HuH-7.5 (cell line): ENCODE data around the gene VAMP2.

Experiments used
- DNase-seq: peaks from one replicate; pipeline ENCODE4 v3.0.0; 2011; ENCODE audit warnings: low spot score

The VAMP2 gene, protein sequence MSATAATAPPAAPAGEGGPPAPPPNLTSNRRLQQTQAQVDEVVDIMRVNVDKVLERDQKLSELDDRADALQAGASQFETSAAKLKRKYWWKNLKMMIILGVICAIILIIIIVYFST

DNA sequence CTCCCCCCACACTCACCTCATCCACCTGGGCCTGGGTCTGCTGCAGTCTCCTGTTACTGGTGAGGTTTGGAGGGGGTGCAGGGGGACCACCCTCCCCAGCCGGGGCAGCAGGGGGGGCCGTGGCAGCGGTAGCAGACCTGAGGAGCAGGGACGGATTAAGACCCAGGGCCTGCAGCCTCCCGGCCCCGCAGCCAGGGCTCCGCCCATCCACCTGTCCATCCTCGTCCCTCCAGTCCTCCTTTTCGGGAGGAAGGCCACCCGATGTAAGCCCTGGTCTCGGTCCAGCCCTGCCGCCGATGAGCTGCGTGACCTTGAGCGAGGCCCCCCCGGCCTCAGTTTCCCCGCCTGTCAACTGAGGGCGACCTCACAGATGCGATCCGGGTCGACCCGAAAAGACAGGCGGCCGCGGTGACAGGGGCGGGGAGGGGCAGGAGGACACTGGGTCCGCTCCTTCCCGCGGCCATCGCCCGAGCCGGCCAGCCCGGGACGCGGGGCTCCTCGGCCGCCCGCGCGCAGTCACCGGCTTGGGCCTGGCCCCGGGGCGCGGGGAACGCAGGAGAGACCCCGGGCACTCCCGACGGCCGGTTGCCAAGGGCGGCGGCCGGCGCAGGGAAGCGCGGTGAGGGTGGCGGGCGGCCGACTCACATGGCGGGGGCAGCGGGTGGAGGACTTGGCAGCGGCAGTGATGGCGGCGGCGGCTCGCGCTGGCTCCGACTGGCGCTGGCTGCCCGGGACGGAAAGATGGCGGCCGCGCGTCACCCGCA, at the start of gene VAMP2:
Gene VAMP2 (minus strand): TSS at position 716 of the 764 bp plus-strand sequence. CDS start 69 bp downstream, at position 647.
- no peak for DNase-seq

DNA sequence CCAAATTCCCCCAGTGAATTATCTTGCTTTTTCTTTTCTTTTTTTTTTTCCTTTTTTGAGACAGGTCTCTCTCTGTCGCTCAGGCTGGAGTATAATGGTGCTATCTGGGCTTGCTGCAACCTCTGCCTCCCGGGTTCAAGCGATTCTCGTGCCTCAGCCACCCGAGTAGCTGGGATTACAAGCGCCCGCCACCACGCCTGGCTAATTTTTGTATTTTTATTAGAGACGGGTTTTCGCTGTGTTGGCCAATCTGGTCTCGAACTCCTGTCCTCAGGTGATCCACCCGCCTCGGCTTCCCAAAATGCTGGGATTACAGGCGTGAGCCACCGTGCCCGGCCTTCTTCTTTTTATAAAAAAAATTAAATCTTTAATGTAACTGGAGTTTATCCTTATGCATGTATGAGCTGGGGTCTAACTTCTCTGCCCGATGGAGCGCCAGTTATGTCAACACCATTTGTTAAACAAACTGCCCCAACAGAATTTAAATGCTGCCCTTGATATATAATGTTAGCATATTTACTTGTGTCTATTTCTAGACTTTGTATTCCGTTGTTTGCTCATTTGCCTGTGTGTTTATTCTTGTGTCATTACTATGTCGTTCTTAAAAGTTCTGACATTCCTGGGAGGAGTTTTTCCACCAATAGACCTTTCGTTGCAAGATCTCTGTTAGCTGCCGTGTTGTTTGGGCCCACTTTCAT, 48.2 kb upstream of the VAMP2 start:
- DNase-seq: no peak

DNA sequence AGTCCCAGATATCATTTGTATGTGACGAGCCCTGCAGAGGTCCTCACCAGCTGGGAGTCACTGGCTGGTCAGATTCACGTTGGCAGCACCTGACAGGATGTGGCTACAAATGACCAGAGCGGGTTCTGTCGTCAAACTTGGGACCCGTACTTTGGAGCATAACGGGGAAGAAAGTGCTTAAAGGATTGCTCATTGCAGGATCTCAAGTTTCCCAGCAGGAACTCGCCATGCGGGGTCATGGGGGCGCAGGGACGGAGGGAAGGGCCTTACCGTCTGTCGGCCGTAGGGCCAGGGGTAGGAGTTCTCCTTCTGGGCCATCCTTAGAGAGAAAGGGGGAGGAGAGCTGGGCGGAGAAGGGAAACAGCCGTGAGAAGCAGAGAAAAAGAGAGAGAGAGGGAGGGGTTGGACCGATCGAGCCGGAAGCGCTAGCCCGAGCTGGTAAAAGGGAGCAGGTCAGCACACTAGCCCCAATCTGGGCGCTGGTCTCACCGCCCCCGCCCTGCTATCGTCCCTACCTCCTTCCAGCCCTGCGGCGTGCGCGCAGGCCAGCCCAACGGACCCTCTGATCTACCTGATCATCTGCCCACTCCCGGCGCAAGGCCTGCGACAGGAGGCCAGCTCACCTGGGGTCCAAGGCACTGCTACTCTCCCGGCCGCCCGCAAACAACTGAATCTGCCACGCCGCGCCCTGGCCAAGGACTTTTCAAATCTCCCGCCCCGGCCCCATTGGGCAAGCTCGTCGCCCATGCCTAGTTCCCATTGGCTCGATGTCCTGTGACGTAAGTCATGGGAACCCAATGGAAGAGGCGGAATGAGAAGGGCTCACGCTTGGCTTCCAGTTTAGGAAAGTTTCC, 47.4 kb upstream of the VAMP2 start, which contains the start of gene AURKB:
Gene AURKB (minus strand): TSS at position 669 of the 854 bp plus-strand sequence. CDS start 351 bp downstream, at position 318.
- peak; percentile 78 for DNase-seq

DNA sequence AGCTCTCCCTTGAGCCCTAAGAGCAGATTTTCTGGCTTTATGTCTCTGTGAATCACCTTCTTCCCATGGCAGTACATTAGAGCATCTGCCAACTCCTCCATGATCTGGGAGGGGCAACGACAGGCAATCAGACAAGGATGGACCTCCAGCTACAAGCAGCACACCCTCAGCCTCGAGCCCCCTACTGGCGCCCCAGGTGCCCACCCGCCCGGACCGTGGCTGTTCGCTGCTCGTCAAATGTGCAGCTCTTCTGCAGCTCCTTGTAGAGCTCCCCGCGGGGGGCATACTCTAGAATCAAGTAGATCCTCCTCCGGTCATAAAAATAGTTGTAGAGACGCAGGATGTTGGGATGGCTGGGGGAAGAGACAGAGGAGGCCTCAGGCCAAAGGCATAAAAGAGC, 43.8 kb upstream of the VAMP2 start:
- no peak for DNase-seq

DNA sequence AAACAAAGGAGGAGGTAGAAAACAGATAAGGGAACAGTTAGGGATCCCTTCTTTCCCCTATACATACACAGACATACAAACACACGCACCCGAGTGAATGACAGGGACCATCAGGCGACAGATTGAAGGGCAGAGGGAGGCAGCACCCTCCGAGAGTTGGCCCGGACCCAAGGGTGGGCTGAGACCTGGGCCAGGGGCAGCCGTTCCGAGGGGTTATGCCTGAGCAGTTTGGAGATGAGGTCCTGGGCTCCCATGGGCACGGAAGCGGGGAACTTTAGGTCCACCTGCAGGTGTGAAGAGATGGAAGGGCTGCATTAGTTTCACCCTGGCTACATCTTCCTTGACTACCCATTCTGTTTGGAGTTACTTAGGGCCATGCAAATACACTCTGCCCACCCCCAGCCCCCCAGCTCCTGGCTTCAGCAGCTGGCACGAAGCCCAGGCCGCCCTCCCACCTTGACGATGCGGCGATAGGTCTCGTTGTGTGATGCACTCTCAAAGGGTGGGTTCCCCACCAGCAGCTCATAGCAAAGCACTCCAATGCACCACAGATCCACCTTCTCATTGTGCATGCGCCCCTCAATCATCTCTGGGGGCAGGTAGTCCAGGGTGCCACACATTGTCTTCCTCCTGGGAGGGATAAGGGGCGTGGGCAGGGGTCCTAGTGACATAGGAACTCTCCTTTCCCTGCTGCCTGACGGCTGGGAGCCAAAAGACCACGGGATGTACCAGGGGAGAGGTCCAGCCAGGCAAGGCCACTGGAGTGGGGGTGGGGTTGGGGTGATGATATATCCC, 42.2 kb upstream of the VAMP2 start:
- DNase-seq: no peak

DNA sequence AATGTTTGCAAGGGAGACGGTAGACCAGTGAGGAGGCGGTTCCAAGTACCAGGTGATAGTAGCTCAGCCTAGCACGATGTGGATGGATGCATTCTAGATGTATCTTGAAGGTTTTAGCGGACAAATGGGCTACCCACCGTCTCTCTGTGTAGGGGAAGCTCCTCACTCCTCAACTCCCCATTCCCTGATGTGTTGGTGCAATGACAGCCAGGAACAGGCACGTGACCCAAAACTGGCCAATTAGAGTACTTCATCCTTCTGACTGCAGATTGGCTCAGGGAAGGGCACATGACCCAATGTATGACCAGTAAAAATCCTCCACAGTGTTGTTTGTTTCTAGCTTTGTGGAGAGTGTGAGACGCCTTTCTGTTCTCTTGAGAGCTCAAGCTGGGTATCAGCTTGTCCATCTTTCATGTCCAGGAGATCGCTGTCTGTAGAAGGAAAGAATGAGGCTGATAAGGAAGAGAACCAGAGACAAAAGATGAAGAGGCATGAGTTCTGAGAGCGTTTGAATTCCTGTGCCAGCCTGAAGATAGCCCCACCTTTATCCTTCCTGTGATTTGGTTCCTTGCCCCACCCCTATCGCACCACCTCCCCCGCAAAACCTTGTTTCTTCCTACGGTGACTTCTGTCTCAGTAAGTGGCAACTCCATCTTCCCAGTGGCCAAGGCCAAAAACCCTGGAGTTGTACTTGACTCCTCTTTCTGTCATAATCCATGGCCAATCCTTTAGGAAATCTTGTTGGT, 29.5 kb upstream of the VAMP2 start:
- DNase-seq: peak; percentile 74

DNA sequence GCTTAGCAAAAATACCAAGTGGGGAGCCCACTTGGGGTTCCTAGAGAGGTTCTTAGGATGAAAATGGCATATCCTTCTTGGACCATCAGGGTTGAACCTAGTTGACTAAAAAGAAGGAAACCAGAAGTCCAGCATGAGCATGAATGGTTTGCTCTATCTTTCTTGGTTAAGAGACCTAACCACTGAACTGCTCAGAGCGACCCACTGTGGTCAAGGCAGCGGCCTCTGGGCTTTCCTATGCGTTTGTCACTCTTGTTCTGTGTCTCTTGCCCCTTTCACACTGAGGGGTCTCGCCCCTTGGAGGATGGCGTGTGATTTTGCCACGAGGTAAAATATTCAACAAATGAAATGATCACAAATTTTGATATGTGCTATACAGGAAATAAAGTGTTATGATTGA, 27.8 kb upstream of the VAMP2 start:
- DNase-seq: no peak

DNA sequence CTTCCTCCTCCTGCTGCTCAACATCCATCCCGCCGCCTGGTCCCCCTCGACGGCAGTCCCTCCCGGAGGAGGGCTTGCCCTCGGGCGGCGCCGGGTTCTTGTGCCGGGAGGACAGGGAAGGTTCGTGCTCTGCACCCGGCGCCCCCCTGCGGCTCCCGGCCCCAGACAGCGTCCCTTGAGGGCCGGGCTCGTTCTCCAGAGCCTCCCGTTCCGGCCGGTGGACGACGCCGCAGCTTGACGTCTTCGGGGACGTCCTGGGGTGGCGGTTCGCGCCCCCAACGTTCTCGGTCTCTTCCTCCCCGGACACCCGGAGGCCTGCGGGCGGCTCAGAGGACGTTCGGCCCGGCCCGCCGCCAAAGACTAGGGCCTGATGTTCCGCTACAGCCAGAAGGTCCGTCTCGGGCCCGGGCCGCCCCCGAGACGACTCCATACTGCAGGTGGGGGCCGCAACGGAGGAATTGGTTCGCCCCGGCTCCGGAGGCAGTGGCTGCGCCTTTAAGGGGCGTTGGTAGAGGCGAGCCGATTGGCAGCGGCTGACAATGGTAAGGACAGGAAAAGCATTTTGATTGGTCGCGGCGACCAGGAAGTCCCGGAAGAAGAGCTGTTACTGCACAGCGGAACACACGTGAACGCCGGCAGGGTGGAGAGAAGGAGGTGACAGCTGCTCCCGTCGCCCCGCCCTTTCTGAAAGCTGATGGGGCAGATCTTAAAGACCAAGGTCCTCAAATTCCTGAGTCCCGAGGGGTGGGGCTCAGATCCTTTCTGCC, 27.1 kb upstream of the VAMP2 start, which contains the start of gene BORCS6:
Gene BORCS6 (minus strand): TSS at position 470 of the 767 bp plus-strand sequence. CDS start 40 bp downstream, at position 430.
- DNase-seq: peak; percentile 89

DNA sequence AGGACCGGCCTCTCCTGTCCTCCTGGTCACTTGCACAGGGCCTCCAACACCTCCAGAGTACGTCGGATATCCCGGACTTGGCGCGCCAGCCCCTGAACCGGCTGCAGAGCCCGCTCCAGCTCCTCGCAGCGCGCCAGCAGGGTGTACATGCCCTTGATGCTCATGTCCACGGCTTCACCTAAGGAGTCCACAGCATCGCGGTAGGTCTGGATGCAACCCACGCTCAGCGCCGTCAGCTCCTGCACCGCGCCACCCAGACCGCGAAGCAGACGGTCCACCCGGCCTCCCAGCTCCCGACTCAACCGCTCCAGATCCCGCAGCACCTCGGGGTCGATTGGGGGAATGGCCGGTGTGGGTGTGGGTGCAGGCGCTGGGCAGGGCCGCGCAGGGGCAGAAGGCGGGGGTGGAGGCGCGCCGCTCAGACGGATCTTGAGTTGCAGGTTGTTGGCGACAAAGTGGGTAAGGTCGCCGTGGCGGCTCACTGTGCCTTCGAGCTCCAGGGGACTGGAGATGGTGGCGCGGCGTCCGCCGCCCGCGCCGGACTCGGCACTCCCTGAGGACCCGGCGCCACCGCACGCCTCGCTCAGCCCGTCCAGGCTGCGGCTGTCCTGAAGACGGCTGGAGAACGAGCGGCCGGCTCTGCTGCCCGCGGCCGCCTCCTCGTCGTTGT, 26.4 kb upstream of the VAMP2 start:
- DNase-seq: no peak

DNA sequence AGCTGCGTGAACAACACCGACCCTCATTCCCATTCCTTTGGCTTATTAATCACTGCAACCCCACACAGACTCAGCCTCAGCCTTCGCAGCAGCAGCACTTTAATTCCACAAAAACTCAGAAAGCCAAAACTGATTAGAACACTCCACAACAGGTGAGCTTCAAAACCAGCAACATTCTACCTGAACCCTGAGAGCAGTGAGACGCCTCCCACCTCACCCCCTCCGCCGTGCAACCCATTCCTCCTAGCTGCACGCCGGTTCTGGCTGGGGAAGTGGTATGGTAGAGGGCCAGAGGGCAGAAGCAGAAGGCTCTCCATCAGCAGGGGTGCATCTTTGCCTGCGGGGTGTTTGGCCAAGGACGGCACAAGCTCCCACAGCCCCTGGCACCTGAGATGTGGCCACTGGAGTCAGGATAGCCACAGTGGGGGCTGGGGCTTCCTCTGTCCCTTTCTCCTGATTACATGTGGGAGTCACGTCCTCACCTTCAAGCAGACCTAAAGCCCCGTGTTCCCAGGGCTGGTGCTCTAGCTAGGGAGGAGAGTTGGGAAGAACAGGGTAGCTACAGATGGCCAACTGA, 25.6 kb upstream of the VAMP2 start:
- no peak for DNase-seq

DNA sequence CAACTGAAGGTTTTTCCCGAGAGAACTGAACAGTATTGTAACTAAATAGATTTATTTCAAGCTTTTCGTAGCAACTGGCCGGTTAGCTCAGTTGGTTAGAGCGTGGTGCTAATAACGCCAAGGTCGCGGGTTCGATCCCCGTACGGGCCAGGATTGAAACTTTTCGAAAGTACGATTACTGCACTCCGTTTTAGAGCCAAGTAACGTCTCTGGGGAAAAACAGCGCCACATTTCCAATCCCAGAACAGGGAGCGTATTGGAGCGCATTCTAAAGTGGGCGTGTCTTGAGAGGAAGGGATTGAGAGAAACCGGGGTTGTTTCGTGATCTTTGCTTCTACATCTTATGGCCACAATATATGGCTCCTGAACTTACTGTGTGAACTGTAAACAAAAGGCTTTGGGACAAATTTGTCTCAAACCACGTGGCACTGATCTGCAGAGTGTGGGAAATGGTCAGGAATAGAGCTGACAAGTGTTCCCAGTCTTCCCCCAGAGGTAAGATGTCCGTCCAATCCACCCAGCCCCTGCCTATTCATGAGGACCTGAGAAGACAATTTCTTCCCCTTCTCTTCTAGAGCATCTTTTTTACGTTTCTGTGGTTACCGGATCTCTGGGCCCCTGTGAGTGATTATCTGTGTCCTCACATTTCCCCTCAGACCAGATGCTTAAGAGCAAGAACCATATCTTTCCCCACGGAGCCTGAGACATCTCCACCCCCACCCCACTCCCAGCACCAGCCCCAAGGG, 24.9 kb upstream of the VAMP2 start:
- DNase-seq: peak; percentile 80

DNA sequence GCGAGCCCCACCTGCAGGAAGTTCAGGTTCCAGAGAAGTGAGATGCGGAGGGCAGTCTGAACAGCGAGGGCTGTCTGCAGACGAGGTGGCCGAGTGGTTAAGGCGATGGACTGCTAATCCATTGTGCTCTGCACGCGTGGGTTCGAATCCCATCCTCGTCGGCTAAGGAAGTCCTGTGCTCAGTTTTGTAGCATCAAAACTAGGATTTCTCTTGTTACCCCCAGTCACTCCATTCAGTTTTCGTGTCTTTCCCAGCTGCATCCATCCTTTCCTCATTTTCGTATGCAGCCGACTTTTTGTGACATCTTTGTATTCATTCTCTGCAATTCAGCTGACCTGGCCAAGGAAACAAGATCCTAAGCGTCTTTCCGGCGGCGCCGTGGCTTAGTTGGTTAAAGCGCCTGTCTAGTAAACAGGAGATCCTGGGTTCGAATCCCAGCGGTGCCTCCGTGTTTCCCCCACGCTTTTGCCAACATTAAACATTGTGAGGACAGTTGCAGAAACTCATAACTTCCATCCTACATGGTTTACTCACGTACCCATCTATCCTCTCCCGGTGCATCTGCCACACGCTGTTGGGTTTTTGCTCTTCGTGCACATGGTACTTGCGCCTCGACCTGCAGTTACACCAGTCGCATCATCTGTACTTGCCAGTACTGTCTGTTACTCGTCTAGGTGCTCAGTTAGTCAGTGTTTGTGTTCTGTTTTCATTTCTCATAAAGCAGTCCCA, 24.2 kb upstream of the VAMP2 start:
- DNase-seq: no peak

DNA sequence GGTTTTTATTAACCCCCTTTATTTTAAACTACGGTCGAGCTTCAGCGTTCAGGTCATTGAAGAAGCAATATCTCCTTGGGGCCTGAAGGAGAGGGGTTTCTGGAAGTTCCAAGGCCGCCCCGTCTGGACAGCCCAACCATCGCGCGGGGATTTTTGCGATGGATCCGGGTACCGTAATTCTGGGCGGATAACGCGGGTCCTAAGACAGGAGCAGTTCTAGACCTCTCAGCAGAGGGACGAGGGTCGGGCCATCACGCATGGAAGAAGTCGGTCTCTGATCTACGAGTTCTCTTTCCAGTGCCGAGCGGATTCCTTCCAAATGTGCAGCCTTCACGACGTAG, 23.7 kb upstream of the VAMP2 start:
- DNase-seq: no peak

DNA sequence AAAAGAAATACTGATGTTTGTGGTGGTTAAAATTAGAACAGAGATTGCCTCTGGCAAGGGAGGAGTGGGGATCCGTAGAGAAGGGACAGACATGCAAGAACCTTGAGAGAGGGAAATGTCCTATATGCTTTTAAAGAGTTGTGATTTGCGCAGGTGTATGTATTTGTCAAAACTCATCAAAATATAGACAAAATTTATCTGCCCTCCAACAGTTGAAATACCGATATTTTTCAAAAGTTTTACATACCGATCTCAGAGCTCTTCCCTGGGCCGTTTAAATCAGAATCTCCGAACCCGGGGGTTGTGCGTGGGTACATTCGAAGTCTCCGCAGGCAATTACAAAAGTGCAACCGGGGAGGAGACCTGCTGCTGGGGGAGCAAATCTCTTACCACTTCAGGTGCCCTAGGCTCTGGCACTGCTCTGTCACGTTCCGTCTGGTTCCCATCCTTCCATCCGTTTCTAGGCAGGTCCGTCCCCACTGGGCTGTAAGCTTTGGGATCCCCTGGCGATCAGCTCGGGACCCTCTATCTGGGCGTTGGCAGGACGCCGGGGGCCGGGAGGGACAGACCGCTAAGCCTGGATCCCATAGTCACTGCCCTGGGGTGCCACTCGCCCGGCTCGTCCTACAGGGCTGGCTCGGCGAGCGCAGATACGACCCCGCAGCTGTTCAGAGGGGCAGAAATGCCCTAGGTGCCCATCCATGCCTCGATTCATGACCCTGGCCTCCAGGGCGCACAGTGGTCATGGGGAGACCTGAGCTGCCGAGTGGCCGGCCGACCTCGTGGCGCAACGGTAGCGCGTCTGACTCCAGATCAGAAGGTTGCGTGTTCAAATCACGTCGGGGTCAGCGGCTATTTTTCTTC, 23.1 kb upstream of the VAMP2 start:
- no peak for DNase-seq

DNA sequence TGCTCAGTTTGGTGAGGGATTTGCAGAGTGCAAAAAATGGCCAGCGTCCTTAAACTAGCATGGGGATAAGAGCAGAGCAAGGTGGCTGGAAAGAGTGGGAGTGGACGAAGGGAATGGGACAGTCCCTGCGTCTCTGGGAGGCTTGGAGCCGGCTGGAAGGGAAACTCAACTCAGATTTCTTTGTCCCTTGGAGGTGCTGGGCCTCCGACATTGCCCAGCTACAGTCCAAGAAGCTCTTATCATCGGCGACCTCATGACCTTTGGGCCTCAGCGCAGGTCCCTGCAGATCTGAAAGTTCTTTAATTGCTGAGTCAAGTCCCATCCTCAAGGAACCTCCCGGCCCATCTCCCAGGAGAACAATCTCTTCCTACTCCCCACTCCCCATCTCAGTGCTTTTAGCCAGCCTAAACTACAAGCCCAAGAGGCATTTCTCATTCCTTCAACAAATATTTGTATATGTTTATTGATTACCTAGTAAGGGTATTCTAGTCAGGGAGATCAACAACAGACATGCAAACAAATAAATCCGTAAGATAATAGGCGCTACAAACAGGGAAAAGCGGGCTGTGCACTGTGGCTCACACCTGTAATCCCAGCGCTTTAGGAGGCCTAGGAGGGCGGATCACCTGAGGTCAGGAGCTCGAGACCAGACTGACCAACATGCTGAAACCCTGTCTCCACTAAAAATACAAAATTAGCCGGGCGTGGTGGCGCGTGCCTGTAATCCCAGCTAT, 14.4 kb upstream of the VAMP2 start:
- no peak for DNase-seq
